GM19238 (cell line): Measurements from ENCODE around the gene P2RX1.
A peak's percentile ranks its signal among the peaks of the same experiment; 100 is the strongest.

ENCODE experiments used
- DNase-seq: peaks from one replicate; pipeline ENCODE4 v3.0.0; 2011; ENCODE audit warnings: low spot score; ENCODE audit not compliant: insufficient read length

The P2RX1 gene

DNA sequence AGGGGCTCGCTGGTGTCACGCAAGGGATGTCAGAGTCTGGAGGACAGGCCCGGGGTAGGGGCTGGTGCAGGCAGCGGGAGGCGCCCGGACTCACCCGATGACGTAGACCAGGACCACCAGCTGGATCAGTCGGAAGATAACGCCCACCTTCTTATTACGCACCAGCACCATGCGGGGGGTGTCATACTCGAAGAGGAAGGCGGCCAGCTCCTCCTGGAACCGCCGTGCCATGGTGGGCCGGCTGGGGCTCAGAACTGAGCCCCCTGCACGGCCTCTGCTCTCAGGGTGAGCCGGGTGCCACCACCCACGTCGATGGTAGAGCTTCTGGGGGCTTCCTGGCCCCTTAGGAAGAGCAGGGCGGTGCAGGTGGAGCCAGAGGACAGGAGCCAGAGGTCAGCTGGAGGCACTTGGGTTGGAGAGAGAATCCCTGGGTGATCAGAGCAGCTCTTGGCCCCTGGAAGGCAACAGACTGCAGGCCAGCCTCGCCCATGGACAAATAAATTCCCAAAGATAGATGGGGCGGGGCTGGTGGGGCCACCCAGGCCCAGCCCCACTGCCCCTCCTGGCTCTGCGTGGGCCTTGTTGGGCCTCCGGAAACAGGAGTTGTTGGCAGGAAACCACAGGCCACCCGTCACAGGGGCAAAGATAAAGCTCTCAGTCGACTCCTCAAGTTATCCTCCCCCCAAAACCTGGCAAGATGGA lies at the start of gene P2RX1:
P2RX1 (minus strand) TSS at position 471 of the 702 bp plus-strand sequence; CDS start at position 231, 240 bp downstream.
- DNase-seq: peak; percentile 42

DNA sequence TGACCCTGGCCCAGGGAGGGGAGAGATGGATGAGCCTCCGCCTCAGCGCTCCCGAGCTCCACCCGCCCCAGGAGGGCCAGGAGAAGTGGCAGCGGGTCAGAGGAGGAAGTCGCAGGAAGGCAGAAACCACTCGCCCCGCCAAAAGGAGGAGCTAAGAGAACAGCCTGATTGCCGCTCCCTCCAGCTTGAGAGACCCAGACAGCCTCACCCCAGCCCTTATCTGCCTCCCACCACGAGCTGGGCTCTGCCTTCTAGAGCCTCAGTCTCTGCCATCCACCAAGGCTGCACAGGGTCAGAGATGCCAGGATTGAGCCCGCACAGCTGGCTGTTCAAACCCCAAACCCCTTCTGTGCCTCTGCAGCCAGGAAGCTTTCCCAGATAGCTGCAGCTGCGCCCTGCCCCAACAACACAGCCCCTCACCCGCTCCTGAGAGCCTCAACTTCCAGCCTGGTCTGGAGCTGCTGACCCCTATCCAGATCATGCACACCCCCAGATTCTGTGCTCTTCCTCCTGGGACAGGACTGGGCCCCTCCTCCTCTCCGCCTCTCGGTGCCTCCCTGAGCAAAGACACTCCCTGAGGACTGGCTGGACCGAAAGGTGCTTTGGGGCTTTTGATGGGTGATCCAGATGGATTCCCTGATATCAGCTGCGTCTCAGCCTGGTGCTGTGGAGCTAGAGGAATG lies 49.0 kb upstream of the P2RX1 start:
- peak; percentile 82 for DNase-seq

DNA sequence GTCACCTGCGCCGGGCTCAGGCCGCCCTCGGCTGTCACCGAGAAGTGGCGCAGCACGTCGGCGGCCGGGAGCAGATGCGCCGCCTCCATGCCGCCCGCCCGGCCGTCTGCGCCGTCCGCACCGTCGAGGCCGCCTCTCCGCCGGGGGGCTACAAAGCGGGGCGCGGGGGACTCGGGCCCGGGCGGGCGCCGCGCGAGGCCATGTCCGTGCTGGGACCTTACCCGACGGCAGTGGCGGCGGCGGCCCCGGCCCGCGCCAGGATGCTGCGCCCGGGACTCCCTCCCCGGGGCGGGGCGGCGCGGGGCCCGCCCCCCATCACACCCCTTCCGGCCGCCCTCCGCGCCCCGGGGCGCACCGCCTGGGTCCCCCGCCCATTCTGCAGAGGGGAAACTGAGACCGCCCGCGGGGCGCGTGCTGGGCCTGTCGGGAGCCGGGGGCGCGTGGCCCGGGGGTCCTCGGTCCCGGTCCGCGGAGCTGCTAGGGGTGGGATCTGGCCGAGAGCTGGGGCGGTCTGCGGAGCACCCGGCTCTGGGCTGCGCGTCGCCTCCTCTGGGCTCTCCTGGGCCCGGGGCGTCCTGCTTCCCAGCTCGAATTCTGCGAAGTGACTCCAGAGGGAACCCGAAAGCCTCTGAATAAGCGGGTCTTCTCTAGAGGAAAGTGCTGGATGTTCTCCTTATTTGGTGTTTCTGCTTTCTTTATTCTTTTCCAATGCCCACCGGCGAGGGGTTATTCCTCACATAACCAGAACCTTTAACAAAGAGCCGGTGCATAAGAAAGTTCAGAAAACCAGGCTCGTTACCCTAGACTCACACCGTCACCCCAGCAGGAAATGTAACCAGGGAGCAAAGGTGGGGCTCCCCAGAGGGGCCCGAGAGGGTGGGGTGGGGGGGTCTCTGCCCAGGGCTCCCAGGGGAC lies 48.2 kb upstream of the P2RX1 start, which contains the start of gene ATP2A3:
ATP2A3 (minus strand) TSS at position 235 of the 915 bp plus-strand sequence; CDS start at position 89, 146 bp downstream.
- peak; percentile 83 for DNase-seq

DNA sequence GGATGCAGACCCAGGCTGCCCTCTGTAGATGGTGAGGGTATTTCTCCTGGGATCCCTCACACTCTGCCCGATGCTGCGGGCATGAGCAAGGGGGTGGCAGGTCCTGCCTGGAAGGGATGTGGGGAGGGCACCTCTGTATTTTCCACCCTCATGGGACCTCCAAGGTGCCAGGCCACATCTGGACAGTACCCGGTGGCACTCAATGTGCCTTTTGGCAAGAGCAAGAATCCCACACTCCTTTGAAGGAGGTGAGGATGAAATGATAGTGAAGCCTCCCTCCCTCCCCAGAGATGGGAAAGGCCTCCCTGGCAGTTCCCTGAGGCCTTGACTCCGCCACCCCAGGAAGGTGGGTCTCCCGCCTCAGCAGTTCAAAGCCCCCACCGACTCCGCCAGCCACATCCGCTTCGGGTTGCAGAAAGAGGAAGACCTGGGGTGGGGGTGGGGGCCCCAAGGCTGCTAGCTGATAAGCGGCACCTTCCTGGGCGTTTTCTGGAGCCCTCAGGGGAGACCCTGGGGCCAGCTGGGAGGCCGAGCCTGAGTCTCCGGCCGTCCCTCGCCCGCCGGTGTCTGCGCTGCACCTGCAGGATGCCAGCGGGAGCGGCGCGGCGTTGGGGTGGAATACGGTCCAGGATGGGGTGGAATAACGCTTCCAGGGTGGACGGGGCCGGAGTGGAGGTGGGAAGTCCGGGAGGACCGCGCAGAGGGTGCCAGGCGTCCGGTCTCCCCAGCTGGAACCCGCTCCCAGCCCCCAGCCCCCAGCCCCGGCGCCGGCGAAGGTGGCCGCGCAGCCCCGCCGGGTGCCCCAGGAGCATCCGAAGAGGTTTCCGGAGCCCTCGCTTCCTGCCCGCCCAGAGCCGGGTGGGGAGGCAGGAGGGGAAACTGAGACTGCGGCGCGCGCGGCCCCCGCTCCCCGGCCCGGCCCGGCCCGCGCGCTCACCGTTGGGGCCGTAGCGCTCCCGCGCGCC lies 47.3 kb upstream of the P2RX1 start:
- DNase-seq: peak; percentile 70

DNA sequence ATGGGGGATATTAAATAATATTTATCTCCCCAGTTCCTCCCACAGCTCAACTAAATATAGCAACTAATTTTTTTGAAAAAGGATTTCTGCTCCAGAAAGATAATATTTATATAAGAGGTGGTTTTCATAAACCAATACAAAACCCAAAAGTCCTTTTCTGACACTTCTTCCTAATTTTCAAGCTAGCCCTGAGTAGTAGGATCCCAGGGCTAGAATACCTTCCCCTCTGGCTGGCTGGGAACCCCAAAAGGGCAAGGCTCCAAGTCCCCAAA lies 46.6 kb upstream of the P2RX1 start:
- no peak for DNase-seq

DNA sequence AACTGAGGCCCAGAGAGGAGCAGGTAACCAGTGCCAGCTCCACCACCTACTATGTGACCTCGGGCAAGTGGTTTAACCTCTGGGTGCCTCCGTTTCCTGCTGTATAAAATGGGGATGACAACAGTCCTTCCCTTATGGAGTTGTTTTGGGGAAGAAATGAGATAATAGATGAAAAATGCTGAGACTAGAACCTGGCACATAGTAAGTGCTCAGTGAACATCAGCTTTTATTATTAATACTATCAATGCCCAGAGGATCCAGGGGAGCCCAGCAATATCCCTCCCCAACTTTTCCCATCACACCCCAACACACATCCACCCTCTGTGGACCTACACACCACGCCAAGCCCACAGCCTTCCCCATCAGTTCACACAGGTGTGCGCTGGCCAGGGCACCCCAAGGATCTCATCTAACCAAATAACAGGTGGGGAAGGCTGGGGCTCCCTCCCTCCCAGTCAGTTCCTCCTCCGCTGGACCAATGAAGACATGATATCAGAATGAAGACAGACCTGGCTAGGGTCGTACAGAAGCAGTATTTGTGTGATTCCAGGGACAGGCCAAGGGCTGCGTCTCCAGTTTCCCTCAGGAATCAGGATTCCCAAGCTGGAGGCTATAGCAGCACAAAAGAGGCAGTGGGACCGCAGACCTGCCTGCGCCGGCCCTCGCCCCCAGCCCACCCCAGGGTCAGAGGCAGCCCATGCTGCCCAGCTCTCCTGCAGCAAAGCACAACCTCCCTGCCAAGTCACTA lies 46.1 kb upstream of the P2RX1 start:
- no peak for DNase-seq

DNA sequence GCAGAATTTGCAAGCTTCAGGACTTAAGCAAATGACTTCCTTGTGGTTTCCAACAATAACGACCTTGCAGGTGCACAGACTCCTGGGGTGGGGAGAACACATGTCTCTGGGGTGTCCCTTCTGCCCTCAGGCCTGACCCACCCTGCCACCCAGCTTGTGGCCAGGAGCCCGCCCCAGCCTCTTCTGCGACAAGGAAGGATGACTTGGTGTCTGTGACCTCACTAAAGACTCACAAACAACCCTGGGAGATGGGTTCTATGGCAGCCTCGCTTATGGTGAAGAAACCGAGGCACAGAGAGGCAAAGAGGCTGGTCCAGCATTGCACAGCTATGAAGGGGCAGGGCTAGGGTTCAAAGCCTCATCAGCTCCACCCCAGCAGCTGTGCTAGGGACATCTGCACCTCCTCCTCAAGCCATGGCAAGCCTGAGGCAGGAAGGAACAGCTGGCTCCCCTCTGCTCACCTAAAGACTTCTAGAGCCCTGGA lies 45.3 kb upstream of the P2RX1 start:
- peak; percentile 54 for DNase-seq

DNA sequence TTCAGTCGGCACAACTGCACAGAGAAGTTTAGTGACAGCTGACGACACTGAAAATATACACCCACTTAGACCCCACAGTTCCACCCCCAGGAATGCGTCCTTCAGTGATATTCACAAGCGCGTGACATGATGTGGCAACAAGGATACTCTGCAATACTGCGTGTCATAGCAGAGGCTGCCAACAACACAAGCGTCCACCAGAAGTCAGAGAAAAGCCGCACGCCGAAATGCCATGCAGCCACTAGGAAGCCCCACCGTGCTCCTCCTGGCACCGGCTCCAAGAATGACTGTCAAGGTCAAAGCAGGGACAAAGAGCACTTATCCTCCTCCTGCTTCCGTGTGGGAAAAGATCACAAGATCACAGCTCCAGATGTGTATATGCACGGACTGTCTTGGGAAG lies 44.5 kb upstream of the P2RX1 start:
- DNase-seq: no peak

DNA sequence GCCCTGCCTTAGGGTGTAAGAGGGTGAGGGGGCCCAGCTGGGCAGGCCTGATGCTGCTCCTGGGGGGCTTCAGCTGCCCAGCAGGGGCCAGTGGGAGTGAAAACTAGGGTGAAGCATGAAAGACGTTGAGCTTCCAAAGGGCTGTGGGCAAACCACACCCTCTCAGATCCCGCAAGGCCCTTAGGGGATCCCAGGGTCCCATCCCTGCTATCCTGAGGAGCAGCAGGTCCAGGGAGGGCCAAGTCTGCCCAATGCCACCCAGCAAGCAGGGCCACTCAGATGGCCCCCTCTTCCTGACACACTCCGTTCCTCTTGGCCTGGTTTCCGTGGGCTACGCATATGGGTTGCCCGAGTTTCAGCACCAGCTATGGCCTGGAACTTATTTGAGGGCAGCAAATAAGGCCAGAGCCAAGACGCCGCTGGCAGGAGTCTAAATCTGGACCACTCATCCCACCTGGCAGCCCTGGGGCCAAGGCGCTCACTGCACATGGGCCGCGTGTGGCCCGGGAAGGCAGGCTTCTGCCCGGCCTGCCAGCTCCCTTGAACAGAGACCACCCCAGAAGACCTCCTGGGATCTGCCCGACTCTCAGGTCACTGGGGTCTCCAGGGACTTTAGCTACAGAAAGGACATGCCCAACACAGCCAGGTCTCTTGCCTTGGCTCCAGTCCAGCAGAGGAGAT lies 43.8 kb upstream of the P2RX1 start:
- DNase-seq: no peak

DNA sequence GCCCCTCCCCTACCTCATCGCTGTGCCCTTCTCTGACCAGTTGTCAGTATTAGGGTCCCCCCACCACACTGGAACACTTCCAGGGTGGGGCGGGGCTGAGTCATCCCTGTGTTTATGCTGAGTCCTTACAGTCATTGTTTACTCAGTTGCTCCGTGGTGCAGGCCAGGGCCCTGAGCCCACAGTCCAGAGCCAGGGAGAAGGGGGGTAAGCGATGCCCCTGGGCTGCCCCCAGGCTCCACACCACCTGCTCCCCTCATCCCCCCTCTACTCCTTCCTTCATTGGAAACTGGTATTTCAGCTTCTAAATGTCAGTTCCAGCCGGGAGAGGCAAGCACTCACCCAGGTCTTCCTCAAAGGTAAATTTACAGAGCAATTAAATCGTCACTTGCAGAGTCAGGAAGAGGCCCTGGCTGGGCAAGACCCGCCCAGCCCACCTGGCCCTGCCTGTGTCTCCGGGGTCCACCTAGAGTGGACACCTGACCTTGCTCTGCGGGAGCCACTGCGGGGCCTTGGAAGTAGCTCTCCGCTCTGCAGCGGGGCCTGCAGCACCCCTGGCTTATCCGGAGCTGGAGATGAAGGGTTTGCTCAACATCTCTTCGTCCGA lies 43.1 kb upstream of the P2RX1 start:
- no peak for DNase-seq

DNA sequence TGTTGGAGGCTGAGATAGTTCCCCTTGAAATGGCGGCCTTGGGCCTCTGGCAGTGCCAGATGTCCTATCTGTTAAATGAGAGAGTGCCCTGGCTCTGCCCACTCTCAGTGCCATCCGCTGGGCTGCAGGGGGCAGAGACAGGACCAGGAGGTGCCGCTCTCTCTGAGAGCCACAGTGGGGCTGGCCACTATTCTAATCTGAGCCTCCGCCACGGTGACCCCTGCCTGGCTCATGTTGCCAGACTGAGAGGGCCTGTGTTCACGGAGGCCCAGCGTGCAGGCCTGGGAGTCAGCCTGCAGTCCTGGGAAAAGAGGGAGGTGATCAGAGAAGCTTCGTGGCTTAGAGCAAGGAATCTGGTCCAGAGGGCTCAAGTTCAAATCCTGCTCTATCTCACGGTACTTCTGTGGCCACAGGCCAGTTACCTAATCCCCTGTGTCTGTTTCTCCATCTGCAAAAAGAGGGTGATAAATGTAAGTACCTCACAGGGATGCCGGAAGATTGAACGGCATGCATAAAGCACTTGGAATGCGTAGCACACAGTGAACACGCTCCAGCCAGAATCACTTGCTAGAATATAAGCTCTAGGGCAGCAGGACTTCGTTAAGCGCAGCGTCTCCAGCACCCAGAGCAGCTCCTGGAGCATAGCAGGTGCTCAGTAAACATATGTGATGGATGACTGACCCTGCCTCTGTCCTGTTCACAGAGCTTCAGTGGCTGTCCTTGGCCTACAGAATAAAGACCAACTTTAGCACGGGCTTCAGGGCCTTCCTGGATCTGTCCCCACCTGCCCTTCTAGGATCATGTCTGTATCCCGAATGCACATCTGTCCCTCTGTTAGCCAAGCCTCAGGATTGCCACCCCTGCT lies 41.7 kb upstream of the P2RX1 start:
- DNase-seq: no peak

DNA sequence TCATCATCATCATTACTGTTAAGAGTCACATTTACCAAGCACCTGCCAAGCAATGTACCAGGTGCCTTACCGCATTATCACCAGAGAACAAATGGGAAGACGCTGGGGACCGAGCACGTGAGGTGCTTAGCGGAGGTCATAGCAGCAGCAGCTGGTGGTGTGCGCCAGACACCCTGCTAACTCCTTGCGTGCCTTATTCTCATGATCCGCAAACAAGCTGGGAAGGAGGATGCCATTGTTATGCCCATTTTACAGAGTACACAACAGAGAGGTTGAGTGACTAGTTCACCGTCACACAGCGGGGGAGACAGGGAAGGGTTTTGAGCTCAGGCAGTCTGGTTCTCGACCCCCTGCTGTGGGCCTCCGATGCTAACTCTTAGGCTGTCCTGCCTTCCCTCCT lies 40.7 kb upstream of the P2RX1 start:
- no peak for DNase-seq

DNA sequence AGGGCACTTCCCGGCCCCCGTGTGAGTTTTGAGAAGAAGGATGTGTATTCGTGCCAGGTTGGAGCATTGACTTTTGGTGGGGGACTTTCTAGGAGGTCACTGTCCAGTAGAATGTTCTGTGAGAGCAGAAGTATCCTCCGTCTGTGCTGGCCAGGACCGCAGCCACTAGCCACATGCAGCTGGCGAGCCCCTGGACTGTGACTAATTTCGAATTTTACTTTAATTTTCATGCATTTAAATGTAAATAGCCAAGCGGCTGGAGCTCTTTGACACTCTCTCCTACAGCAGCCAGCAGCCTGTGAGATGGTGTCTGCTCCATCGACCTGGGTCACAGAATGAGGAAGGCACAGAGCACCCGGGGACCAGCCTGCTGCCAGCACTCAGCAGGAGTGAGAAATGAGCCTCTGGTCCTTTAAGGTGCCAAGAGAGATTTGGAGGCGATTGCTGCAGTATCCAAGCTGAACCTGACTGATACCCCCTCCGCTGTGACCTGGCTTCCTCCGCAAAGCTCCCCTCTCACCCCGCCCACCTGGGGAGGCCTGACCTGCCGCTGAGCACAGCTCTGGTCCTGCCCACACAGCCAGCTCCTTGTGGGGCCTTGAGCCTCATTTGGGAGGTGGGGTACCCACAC lies 40.2 kb upstream of the P2RX1 start:
- DNase-seq: no peak

DNA sequence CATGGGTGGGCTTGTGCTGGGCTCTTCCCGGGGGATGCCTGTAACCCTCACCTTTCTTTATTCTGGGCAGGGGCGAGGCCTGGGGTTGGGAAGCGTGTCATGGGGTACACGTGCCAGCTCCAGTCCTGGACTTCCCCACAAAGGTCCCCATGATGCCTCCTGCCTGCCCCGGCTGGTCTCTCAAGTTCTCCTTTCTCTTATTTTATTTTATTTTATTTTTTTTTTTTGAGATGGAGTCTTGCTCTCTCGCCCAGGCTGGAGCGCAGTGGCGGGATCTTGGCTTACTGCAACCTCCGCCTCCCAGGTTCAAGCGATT lies 39.4 kb upstream of the P2RX1 start:
- no peak for DNase-seq

DNA sequence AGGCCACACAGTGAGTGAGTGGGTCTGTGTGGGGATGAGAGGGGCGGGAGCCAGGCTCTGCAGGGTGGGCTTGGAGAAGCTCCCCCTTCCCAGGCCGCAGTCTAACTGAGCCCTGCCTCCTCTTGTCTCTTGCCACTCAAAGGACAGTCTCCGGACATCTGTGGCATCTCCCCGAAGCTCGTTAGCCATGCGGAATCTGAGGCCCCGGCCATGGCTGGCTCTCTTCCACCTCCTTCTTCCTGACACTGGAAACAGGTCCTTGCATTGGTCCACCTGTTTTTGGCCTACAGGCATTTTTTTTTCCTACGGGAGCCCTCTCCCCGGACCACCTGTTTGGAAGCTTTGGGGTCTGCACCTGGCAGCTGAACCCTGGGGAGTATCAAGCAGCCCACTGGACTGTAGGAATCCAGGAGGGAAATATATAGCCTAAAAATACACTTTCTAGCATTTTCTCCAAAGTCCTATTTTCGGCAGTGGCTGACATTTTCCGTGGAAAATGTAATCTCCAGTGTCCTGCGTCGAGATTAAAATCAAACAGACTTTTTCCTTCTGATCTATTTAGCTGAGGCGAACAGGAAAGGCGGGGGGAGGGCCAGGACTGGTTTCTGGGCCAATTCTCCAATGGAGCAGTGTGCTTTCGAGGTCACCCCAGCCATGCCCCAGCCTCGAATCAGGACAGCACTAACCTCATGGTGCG lies 38.9 kb upstream of the P2RX1 start:
- no peak for DNase-seq

DNA sequence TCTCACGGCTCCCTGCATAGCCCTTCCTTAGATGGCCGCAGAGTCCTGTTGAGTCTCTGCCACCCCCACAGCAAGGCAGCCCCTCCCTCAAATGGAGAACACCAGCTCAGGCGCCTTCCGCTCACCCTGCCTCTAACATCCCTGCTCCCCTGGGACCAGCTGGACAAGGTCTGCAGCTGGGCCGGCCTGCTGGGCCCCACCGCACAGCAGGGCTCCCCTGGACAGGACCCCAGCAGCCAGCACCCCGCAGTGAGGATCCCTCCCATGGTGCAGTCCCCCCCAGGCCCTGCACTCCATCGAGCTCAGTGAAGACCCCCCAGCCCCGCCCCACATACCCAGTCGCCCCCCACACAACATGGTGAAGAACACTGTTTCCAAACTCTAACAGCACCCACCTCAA lies 37.8 kb upstream of the P2RX1 start:
- no peak for DNase-seq

DNA sequence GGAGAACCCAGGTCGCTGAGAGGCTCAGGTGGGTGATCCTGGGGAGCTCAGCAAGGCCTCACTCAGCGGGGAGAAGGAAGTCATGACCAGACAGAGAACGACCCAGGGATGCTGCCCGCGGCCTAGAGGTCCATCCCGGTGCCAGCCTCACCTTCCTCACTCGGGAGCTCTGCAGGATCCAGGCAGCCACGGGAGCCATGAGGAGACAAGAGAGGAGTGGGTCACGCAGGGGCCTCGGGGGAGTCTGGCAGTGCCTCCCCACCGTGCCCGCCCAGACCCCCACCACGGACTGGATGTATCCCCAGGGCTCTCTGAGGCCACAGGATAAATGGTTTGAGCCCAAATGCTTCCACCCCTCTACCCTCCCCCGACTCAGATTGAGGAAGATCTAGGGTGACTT lies 37.3 kb upstream of the P2RX1 start:
- no peak for DNase-seq
